Brain pericyte (primary cell): ENCODE results near the gene NOP9.
A peak's percentile ranks its signal among the peaks of the same experiment; 100 is the strongest.

ENCODE experiments used
- DNase-seq: peaks from one replicate; pipeline ENCODE4 v3.0.0-alpha.2; 2012; ENCODE audit warnings: low read depth, low spot score

NOP9 gene

GRCh38 chr14:24299255-24300191, at the start of gene NOP9, which contains the start of gene DHRS1:
TSS of gene NOP9 (plus strand) at chr14:24299850. CDS start at chr14:24299955, 105 bp downstream.
TSS of gene DHRS1 (minus strand) at chr14:24299780. CDS start at chr14:24299106, 674 bp downstream.
- peak; percentile 47 for DNase-seq

DNA sequence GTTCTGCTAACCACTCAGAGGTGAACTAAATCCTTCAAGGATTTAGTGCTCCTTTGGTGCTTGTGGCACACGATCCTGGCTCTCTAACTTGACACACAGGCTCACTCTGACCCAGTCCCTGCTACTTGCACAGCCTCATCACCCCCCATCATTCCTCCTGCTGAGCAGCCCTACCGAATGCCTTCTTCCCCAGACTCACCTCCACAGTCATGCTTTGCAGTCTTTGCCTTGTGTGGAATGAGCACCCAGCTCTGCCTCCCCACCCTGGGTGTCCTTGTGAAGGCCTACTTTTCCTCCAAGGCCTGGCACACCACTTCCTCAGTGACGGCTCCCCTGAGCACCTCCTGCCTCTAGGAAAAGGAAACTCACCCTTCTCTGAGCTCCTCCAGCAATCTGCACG, 49.3 kb upstream of the NOP9 start:
- DNase-seq = no peak

DNA sequence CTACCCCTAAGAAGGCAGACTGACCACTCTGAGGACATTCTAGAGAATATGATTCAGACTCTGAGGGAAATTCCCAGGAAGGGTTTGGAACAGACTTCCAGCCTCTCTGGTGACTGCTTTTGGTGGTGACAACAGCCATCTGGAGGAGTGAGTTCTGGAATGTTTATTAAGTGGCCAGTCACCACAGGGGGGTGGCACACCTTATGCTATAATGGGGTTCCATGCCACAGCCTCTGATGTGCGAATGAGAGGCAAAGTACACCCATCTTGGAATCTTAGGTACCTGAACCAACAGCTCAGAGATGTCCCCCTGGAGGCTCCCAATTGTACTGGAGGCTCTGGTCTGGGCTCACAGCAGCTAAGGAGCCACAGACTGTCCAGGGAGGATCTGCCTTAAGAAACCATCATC, 47.8 kb upstream of the NOP9 start:
- no peak for DNase-seq

- DNase-seq = no peak
Measured at GRCh38 chr14:24252289-24253124, 47.1 kb upstream of the NOP9 start.

DNA sequence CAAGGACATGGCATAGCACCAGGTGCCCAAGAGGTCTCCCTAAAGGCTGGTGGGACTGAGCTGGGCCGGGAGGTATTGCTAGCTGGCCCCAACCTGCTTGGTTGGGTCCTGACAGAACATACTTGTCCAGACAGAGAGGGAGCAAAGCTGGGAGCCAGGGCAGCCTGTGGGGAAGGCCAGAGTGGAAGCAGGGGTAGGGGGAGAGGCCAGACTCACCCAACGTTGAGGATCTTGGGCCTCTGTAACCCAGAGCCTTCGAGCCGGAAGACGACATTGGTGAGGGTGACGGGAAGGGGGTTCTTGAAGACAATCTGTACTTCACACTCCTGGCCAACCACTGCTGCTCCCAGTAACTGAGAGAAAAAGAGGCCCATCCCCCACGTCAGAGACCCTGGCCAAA, 45.7 kb upstream of the NOP9 start:
- no peak for DNase-seq

- no peak for DNase-seq
Measured at GRCh38 chr14:24254630-24255392, 44.8 kb upstream of the NOP9 start.

GRCh38 chr14:24255438-24255837, 44.2 kb upstream of the NOP9 start:
- no peak for DNase-seq

DNA sequence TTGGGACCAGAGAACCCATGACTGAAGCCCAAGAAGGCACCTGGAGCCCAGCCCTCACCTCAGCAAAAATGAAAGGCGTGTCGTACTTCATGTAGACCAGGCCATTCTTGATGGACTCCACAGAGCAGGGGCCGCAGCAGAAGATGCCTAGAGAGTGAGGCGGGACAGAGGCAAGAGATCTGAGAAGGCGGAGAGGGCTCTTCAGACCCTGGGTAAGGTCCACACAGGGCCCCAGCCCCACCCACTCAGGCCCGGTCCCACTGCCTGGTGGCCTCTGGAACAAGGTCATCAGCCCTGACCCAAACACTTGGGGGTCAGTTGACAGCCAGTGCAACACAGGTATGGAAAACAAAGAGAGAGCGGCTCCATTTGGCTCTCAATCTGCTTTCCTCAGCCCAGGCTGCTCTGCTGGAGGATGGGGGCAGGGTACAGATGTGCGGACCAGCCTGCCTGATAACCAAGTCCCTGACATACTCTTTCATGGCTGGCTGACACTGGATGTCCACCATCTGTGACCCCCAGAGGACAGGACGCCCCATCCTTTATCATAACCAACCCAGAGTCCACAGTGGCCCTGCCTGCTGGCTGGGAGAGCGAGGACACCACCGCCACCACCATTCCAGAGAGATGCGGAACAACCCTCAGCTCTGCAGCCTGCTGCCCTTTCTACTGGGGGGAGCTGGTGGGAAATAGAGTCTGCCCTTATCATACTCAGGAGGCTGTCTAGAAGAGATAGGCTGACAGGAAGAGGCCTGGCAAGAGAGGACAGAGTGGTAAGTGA, 43.5 kb upstream of the NOP9 start:
- no peak for DNase-seq

- no peak for DNase-seq
Measured at GRCh38 chr14:24256960-24257359, 42.7 kb upstream of the NOP9 start.

DNA sequence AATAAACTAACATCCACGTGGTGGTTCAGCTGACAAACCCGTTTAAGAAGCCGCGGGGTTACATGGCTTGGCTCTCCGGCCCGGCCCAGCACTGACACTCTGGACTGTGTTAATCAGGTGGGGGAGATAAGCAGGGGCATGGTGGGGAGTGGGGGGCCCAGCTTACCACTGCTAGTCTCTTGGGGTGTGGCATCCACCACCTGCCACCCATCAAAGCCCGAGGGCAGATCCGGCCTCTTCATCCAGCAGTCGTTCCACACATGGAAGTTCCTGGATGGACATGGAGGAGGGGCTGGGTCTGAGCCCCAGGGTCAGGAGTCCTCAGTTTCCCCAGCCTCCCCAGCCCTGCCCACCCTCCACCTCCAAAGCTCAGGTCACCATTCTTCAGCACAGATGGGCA, 41.5 kb upstream of the NOP9 start:
- no peak for DNase-seq

DNA sequence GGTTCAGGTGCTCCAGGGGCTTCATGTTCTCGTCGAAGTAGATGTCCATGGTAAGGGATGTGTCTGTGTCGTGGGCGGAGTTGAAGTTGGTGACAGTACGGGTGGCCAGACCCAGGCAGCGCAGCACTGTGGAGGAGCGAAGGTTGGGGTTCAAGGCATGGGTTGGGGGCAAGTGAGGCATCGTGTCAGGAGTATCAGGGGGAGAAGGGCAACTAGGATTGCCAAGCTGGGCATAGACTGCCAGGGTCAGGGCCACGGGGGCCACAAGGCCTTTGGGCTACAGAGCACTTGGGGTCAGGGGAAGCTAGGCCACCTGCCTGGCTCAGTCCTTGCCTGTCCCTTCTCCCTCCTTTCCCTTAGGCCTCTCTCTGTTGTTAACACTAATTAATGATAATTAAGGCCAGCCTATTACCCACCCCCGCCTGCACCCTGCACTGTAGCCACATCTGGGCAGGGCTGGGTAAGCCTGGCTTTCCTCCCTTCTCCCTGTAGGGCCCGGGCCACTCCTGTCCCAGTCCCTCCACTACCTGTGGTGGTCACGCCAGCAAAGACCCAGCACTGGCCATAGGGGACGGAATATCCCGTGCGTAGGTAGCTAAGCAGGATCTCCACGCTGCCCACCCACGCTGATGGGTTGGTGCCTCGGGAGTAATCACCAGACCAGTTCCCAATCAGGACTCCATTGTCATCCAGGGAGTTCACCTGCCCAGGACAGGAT, 40.9 kb upstream of the NOP9 start:
- DNase-seq = no peak

DNA sequence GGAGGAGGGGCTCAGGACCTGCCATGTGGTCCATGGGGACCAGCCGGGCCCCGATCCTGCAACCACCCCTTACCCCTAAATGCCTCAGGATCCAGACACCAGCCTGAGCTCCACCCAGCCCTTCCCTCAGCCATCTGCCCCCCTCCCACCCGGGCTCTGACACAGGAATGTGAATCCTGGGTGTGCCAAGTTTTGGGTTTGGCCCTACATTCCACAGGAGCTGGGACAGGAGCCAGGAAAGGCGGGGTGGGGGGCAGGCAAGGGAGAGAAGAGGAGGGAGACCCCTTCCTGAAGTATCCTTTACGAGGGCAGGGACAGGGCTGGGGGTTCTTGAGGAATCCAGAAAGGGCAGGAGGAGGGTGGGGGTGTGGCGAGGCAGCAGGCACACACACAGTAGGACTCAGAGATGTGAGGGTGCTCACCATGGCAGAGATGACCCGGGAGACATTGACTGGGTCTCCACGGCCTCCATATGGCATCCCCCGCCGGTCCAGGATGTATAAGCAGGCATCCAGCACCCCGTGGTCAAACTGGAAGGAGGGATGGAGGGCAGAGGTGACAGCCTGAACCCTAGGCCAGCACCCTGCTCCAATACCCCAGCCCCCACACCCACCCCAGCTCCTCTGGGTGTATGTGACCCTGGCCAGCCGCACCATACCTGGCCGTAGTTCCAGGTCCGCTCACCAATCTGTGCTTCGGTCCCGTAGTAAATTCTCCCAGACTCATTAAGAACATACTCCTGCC, 40.2 kb upstream of the NOP9 start:
- no peak for DNase-seq

GRCh38 chr14:24260026-24260779, 39.4 kb upstream of the NOP9 start:
- no peak for DNase-seq

- no peak for DNase-seq
Measured at GRCh38 chr14:24260780-24261157, 38.9 kb upstream of the NOP9 start.

- no peak for DNase-seq
Measured at GRCh38 chr14:24261256-24261968, 38.2 kb upstream of the NOP9 start.

GRCh38 chr14:24261969-24262327, 37.7 kb upstream of the NOP9 start:
- DNase-seq = no peak

DNA sequence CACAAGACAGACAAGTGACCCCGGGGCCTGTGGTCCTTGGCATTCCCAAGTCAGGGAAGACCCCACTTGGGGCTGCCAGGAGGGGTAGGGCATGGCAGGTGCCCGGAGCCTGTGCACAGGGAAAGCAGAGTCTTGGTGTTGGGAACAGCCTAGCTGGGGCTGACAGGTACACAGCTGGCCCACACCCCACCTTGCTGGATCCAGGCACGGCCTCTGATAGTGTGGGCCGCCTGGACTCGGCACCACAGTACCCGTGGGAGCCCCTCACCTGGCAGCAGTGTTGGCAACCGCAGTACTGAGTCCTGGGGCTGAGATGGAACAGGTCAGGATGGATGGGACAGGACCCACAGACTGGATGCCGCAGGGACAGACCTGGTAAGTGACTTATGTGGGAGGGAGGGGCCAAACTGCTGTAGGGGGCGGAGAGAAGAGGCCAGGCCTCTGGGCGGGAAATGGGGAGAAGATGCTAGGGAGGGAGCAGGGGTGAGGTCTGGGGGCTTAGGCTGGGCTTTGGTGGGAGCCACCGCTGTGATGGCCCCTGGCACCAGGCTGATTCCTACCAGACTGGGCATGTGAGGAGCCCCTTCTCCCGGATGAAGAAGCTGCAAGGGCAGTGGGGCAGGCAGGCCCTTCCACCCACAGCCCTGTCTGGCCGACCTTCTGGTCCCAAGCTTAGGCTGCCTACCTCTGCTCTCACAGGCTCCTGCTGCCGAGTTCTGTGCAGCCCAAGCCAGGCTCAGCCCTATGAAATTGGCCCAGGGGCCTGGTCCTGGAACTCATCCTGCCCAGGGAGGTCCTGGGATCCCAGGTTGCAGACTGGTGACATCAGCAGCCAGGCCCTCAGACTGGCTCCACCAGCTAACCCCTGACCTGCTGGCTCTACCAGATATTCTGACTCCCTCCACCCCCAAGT, 36.6 kb upstream of the NOP9 start, which contains the start of gene TGM1:
Gene TGM1, minus strand, starts transcription at position 357 of the 913 bp plus-strand sequence. CDS start 825 bp downstream, outside the sequence.
- no peak for DNase-seq
